H1 (cell line): Measurements from ENCODE around the gene ZNF334. TPM values are rescaled to one million over a fixed set of nuclear protein-coding genes. Genes with fewer than 3 reads are reported as not detected.

Experiments
- CTCF ChIA-PET: fragments of 300-600 bp; sonication (Branson Sonifier 250); formaldehyde crosslinking; loops from one replicate; lab custom pipeline; 2021; ENCODE audit not compliant: partially characterized antibody; lab: Charles Lee
- POLR2A ChIA-PET: fragments of 300-600 bp; sonication (Branson Sonifier 250); formaldehyde crosslinking; loops from one replicate; lab custom pipeline; 2021; ENCODE audit warnings: inconsistent platforms; ENCODE audit not compliant: partially characterized antibody; lab: Charles Lee
- DNase-seq, 2 experiments: peaks; one replicate each; pipeline versions ENCODE4 v3.0.0 to v3.0.0-alpha.2; 2010 to 2022; ENCODE audit warnings: low spot score in 2 of 2, low read depth in 1 of 2, mixed read lengths in 1 of 2
- FAIRE-seq: peaks from 2 replicates; lab custom pipeline; 2011; peaks lifted over from hg19 to GRCh38; lab: Jason Lieb, UNC
- H2AFZ ChIP-seq: 2 replicates; pipeline ENCODE4 v1.8.1; 2012; ENCODE audit warnings: low read length, inconsistent platforms
- H2AK5ac ChIP-seq: 2 replicates; pipeline ENCODE4 v1.6.1; 2013; ENCODE audit warnings: low read depth, low read length
- H2BK120ac ChIP-seq: replicated peaks from 2 replicates; pipeline ENCODE3; 2013; ENCODE audit warnings: low read depth, low read length, inconsistent platforms
- H2BK12ac ChIP-seq: 2 replicates; pipeline ENCODE4 v1.6.1; 2013; ENCODE audit warnings: low read depth, low read length
- H2BK15ac ChIP-seq: 2 replicates; pipeline ENCODE4 v1.6.1; 2013; ENCODE audit warnings: low read length
- H2BK20ac ChIP-seq: 2 replicates; pipeline ENCODE4 v1.6.1; 2013; ENCODE audit warnings: low read length
- H2BK5ac ChIP-seq: 2 replicates; pipeline ENCODE4 v1.6.1; 2013; ENCODE audit warnings: low read depth, low read length
- H3K14ac ChIP-seq: 2 replicates; pipeline ENCODE4 v1.6.1; 2013; ENCODE audit warnings: inconsistent platforms; ENCODE audit not compliant: insufficient read length
- H3K18ac ChIP-seq: 2 replicates; pipeline ENCODE4 v1.6.1; 2013; ENCODE audit warnings: low read length; ENCODE audit errors: extremely low read depth
- H3K23ac ChIP-seq: 2 replicates; pipeline ENCODE4 v1.6.1; 2013; ENCODE audit warnings: inconsistent platforms; ENCODE audit not compliant: insufficient read length
- H3K23me2 ChIP-seq: 2 replicates; pipeline ENCODE4 v1.6.1; 2013; ENCODE audit warnings: low read depth, low read length
- H3K27ac ChIP-seq: 2 replicates; pipeline ENCODE4 v1.6.1; 2011; ENCODE audit warnings: low read depth, low read length, inconsistent platforms
- H3K27me3 ChIP-seq, 4 experiments: replicated peaks in 1 of 4; 1 replicate in 1 of 4; 2 replicates in 3 of 4; pipeline versions ENCODE4 v1.6.1 to v1.8.1; 2011 to 2013; ENCODE audit warnings: low read length in 3 of 4, mild to moderate bottlenecking in 3 of 4, inconsistent platforms in 2 of 4, mixed read lengths in 2 of 4, moderate library complexity in 1 of 4; ENCODE audit not compliant: control insufficient read depth in 3 of 4, insufficient read depth in 3 of 4; ENCODE audit errors: extremely low read depth in 1 of 4
- H3K36me3 ChIP-seq, 4 experiments: 2 replicates each; pipeline versions ENCODE4 v1.6.1 to v1.8.1; 2011 to 2013; ENCODE audit warnings: mild to moderate bottlenecking in 4 of 4, low read length in 3 of 4, moderate library complexity in 2 of 4, control low read depth in 1 of 4, inconsistent platforms in 1 of 4; ENCODE audit not compliant: insufficient read depth in 4 of 4, control insufficient read depth in 2 of 4
- H3K4ac ChIP-seq: replicated peaks from 2 replicates; pipeline ENCODE3; 2013; ENCODE audit warnings: low read length, low read depth, mixed read lengths, inconsistent platforms; ENCODE audit not compliant: insufficient read length
- H3K4me1 ChIP-seq, 4 experiments: replicated peaks in 1 of 4; 1 replicate in 1 of 4; 2 replicates in 3 of 4; pipeline versions ENCODE4 v1.6.1 to v1.8.1; 2011 to 2013; ENCODE audit warnings: low read length in 3 of 4, inconsistent platforms in 2 of 4, mixed read lengths in 1 of 4; ENCODE audit not compliant: insufficient read depth in 4 of 4, control insufficient read depth in 3 of 4
- H3K4me2 ChIP-seq, 2 experiments: 2 replicates each; pipeline versions ENCODE4 v1.6.1 to v1.8.1; 2011 to 2013; ENCODE audit warnings: low read depth in 2 of 2, low read length in 2 of 2, control low read depth in 1 of 2, inconsistent platforms in 1 of 2, mild to moderate bottlenecking in 1 of 2; ENCODE audit not compliant: insufficient read depth in 1 of 2
- H3K4me3 ChIP-seq, 4 experiments: fragments of 200-600, 300-600 bp in 1 of 4; sonication (generic), shearing (Covaris generic), sonication (Bioruptor Twin) in 1 of 4; 2 replicates each; pipeline versions ENCODE4 v1.5.1 to v1.8.1; 2011 to 2016; ENCODE audit warnings: low read length in 4 of 4, low read depth in 3 of 4, control low read depth in 2 of 4, inconsistent platforms in 2 of 4, mild to moderate bottlenecking in 2 of 4, mixed read lengths in 1 of 4, moderate library complexity in 1 of 4; ENCODE audit not compliant: insufficient read depth in 2 of 4; ENCODE audit errors: extremely low read depth in 1 of 4
- H3K56ac ChIP-seq: replicated peaks from 2 replicates; pipeline ENCODE3; 2013; ENCODE audit warnings: low read depth, mild to moderate bottlenecking, mixed read lengths, low read length, inconsistent platforms; ENCODE audit not compliant: insufficient read length
- H3K79me1 ChIP-seq: 2 replicates; pipeline ENCODE4 v1.6.1; 2013; ENCODE audit warnings: low read depth, low read length, control low read depth
- H3K79me2 ChIP-seq, 2 experiments: 2 replicates each; pipeline versions ENCODE4 v1.6.1 to v1.8.1; 2012 to 2013; ENCODE audit warnings: low read length in 2 of 2, mild to moderate bottlenecking in 2 of 2, inconsistent platforms in 1 of 2; ENCODE audit not compliant: insufficient read depth in 2 of 2, control insufficient read depth in 1 of 2
- H3K9ac ChIP-seq, 4 experiments: replicated peaks in 1 of 4; 1 replicate in 1 of 4; 2 replicates in 3 of 4; pipeline versions ENCODE4 v1.6.1 to v1.8.1; 2011 to 2013; ENCODE audit warnings: low read depth in 3 of 4, low read length in 3 of 4, control low read depth in 2 of 4, mild to moderate bottlenecking in 2 of 4, moderate library complexity in 2 of 4, inconsistent platforms in 1 of 4; ENCODE audit errors: extremely low read depth in 1 of 4
- H3K9me3 ChIP-seq, 2 experiments: 2 replicates each; pipeline versions ENCODE4 v1.6.1 to v1.8.1; 2012 to 2013; ENCODE audit warnings: mild to moderate bottlenecking in 2 of 2, moderate library complexity in 2 of 2, control low read depth in 1 of 2, inconsistent platforms in 1 of 2, low read depth in 1 of 2, low read length in 1 of 2, mixed read lengths in 1 of 2; ENCODE audit not compliant: insufficient read depth in 2 of 2
- H4K20me1 ChIP-seq, 2 experiments: replicated peaks in 1 of 2; 2 replicates each; pipeline versions ENCODE3 to v1.8.1; 2011 to 2013; ENCODE audit warnings: inconsistent platforms in 2 of 2, low read length in 2 of 2, mild to moderate bottlenecking in 1 of 2; ENCODE audit not compliant: insufficient read depth in 2 of 2, control insufficient read depth in 1 of 2
- H4K5ac ChIP-seq: 2 replicates; pipeline ENCODE4 v1.6.1; 2013; ENCODE audit warnings: low read length, low read depth, mixed read lengths, inconsistent platforms; ENCODE audit not compliant: insufficient read length
- H4K8ac ChIP-seq: 2 replicates; pipeline ENCODE4 v1.8.0; 2013; ENCODE audit warnings: mild to moderate bottlenecking, moderate library complexity, low read length, inconsistent platforms; ENCODE audit not compliant: insufficient read depth; ENCODE audit errors: extremely low read depth
- H4K91ac ChIP-seq: replicated peaks from 2 replicates; pipeline ENCODE3; 2013; ENCODE audit warnings: low read length, mixed read lengths, inconsistent platforms; ENCODE audit not compliant: insufficient read length
- MAFK ChIP-seq: IDR thresholded peaks from 2 replicates; pipeline ENCODE4 v1.6.1; 2012; ENCODE audit warnings: low read depth, mild to moderate bottlenecking, improper control_type of control experiment, low read length
- POLR2A ChIP-seq, 2 experiments: IDR thresholded peaks; 1 replicate in 1 of 2; 2 replicates in 1 of 2; pipeline ENCODE4 v1.6.1; 2011; ENCODE audit warnings: low read depth in 2 of 2, low read length in 2 of 2, mild to moderate bottlenecking in 2 of 2; ENCODE audit errors: control extremely low read depth in 1 of 2
- RFX5 ChIP-seq: IDR thresholded peaks from 2 replicates; pipeline ENCODE4 v1.6.1; 2011; ENCODE audit warnings: low read depth, low read length, improper control_type of control experiment, borderline replicate concordance
- WGBS, 2 experiments: shearing (Covaris generic) in 1 of 2; methylation state at CpG; one replicate each; pipeline versions ENCODE4 v1.1.6 to v1.1.7; 2013 to 2015; ENCODE audit warnings: low lambda C conversion rate in 2 of 2, mixed read lengths in 2 of 2, inconsistent platforms in 1 of 2, low coverage in 1 of 2, missing lambda C conversion rate in 1 of 2; ENCODE audit not compliant: insufficient replicate concordance in 2 of 2, insufficient coverage in 1 of 2, insufficient read length in 1 of 2; ENCODE audit errors: extremely low coverage in 1 of 2, missing lambda C conversion rate in 1 of 2; 5-methylcytosine and 5-hydroxymethylcytosine counted together
- polyA plus RNA-seq, 7 experiments: library from polyadenylated mRNA; depleted of rRNA in 3 of 7; stranded (reverse) in 5 of 7; unstranded in 2 of 7; fragments of >200 nt in 5 of 7; fragments of 200-250 nt in 2 of 7; gene quantifications; 1 replicate in 5 of 7; 2 replicates in 1 of 7; 4 replicates in 1 of 7; pipeline versions ENCODE4 v1.2.1 to v1.2.3, GENCODE V29; 2011 to 2013; ENCODE audit warnings: missing spikeins in 2 of 7, mixed read lengths in 2 of 7
- total RNA-seq: library from RNA; stranded (reverse); fragmentation: NEBNext Ultra II Directional; extraction: Animal tissue kit (Norgen Biotek cat#: 25700); gene quantifications from 2 replicates; pipeline ENCODE4 v1.2.1, GENCODE V29; 2021

ZNF334 gene
- total and polyA plus RNA-seq, 2 of the 8 experiments (the other 6 are each of a cell fraction or from before 2014, with no cell fraction given): 8.8 to 17.8 TPM

DNA sequence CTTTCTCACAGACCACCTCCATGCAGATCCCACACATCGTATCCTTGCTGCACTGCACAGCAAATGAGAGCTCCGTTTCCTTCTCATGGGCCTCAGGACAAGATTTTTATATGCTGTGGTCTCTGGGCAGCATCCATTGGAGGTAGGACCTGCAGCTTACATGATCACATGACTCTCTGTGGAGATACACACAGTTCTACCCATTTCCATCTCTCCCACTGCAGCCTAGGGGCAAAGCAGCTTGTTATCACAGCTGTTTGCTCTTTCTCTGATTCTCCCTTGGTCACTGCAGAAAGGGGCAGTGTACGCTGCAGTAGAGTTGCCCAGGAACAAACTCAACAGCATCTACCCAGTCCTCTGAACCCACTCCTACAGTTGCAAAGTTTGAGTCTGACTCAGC lies 48.9 kb downstream of the ZNF334 start:
- no peak overlapping the region for H2AK5ac ChIP-seq
- peaks cover under 1% of the 10 kb centered on the region; the same call in 1 of the 2 replicates for H3K23me2 ChIP-seq
- H2AFZ ChIP-seq: no peak overlapping the region
- H3K4ac ChIP-seq: no peak overlapping the region
- H3K18ac ChIP-seq: no peak overlapping the region
- no peaks in the 10 kb centered on the region for H3K9me3 ChIP-seq
- no peak for TF ChIP-seq MAFK
- TF ChIP-seq POLR2A (IDR thresholded peaks at IDR 0.05; ENCODE audit: control extremely low read depth in 1 of 2, low read depth in 2 of 2, low read length in 2 of 2): no peak
- TF ChIP-seq RFX5: no peak
- FAIRE-seq (no peak), DNase-seq (no peak)
- no peaks in the 10 kb centered on the region for H3K36me3 ChIP-seq
- H4K91ac ChIP-seq: peak overlapping the region; percentile 41
- H2BK12ac ChIP-seq: no peak overlapping the region; the same call in 1 of the 2 replicates
- WGBS, 2 experiments: 97% methylated on average over 3 of the region's 3 CpGs; no CpG with 5 or more reads in 1 of the 2 experiments
- no peak overlapping the region for H3K14ac ChIP-seq
- no peak overlapping the region for H3K9ac ChIP-seq
- no peak overlapping the region for H3K4me3 ChIP-seq
- ChIA-PET CTCF (interaction anchor here (0.6 to 1.9 kb wide), 3 partner anchors 20 to 290 kb away, joined by 3 to 8 read pairs (median 5); no protein-coding TSS in a partner anchor), POLR2A (interaction anchor here (0.9 to 1.8 kb wide), 2 partner anchors 19 to 312 kb away, joined by 3 to 5 read pairs; no protein-coding TSS in a partner anchor)
- H2BK5ac ChIP-seq: no peak overlapping the region
- H3K23ac ChIP-seq: no peak overlapping the region
- no peak overlapping the region for H3K56ac ChIP-seq
- H3K27me3 ChIP-seq: no peaks in the 10 kb centered on the region
- no peaks in the 10 kb centered on the region for H3K79me1 ChIP-seq
- no peak overlapping the region for H2BK15ac ChIP-seq
- H2BK120ac ChIP-seq: no peak overlapping the region
- no peak overlapping the region for H4K8ac ChIP-seq
- peaks cover 0 to 2% (median under 1%) of the 10 kb centered on the region in 4 experiments; a peak in 1 of 7 replicates for H3K4me1 ChIP-seq
- H2BK20ac ChIP-seq: no peak overlapping the region
- H4K5ac ChIP-seq: no peak overlapping the region
- H4K20me1 ChIP-seq: no peaks in the 10 kb centered on the region
- H3K79me2 ChIP-seq: no peaks in the 10 kb centered on the region
- H3K27ac ChIP-seq: no peak overlapping the region
- H3K4me2 ChIP-seq: no peak overlapping the region
